IMR-90 (cell line): ENCODE data around the gene CFAP52. TPM values are rescaled to one million over a fixed set of nuclear protein-coding genes. Genes with fewer than 3 reads are reported as not detected.

Experiments
- ATAC-seq: fragments of 200-7000 bp; cut with Tn5 transposase; 2 replicates; pipeline ENCODE4 v1.9.1; 2020; ENCODE audit warnings: low read depth, mild to moderate bottlenecking, moderate library complexity
- BruUV-seq: library from RNA; stranded (reverse); fragments of 400-500 nt; replicated peaks from 2 replicates; lab custom pipeline; 2021; lab: Mats Ljungman, UMichigan
- CTCF ChIA-PET: fragments of 300-600 bp; formaldehyde crosslinking; extraction: SDS; loops from one replicate; lab custom pipeline; 2021; ENCODE audit warnings: antibody characterized with exemption; lab: Yijun Ruan, JAX
- POLR2A ChIA-PET: fragments of 300-600 bp; sonication (Branson Sonifier 250); formaldehyde crosslinking; loops from one replicate; lab custom pipeline; 2022; ENCODE audit warnings: antibody characterized with exemption; ENCODE audit not compliant: unreplicated experiment; lab: Charles Lee
- DNase-seq: peaks from one replicate; pipeline ENCODE4 v3.0.0; 2013
- H2AFZ ChIP-seq: replicated peaks from 2 replicates; pipeline ENCODE3; 2013; ENCODE audit warnings: low read length, mild to moderate bottlenecking; ENCODE audit not compliant: poor library complexity
- H2AK5ac ChIP-seq: 2 replicates; pipeline ENCODE4 v1.6.1; 2013; ENCODE audit warnings: low read depth, low read length, inconsistent platforms
- H2AK9ac ChIP-seq: replicated peaks from 2 replicates; pipeline ENCODE3; 2013; ENCODE audit warnings: mild to moderate bottlenecking, low read depth, low read length, moderate library complexity; ENCODE audit not compliant: poor library complexity
- H2BK120ac ChIP-seq: 2 replicates; pipeline ENCODE4 v1.6.1; 2013; ENCODE audit warnings: low read depth, low read length, inconsistent platforms
- H2BK15ac ChIP-seq: 3 replicates; pipeline ENCODE4 v1.6.1; 2013; ENCODE audit warnings: low read depth, low read length, inconsistent platforms
- H2BK20ac ChIP-seq: 2 replicates; pipeline ENCODE4 v1.6.1; 2013; ENCODE audit warnings: low read depth, mild to moderate bottlenecking, inconsistent platforms, low read length, moderate library complexity
- H2BK5ac ChIP-seq: 2 replicates; pipeline ENCODE4 v1.6.1; 2013; ENCODE audit warnings: mild to moderate bottlenecking, low read depth, low read length, inconsistent platforms; ENCODE audit not compliant: poor library complexity, severe bottlenecking
- H3K14ac ChIP-seq: replicated peaks from 2 replicates; pipeline ENCODE4 v1.6.1; 2013; ENCODE audit warnings: low read depth, low read length, inconsistent platforms
- H3K18ac ChIP-seq: 2 replicates; pipeline ENCODE4 v1.6.1; 2013; ENCODE audit warnings: low read depth, low read length, control low read depth
- H3K23ac ChIP-seq: 2 replicates; pipeline ENCODE4 v1.6.1; 2013; ENCODE audit warnings: low read depth, low read length, inconsistent platforms
- H3K27ac ChIP-seq: 2 replicates; pipeline ENCODE4 v1.5.1; 2013; ENCODE audit warnings: mild to moderate bottlenecking, control low read depth, low read length; ENCODE audit not compliant: insufficient read depth
- H3K27me3 ChIP-seq: 2 replicates; pipeline ENCODE4 v1.6.1; 2013; ENCODE audit warnings: low read length; ENCODE audit not compliant: control insufficient read depth, insufficient read depth
- H3K36me3 ChIP-seq: 2 replicates; pipeline ENCODE4 v1.6.1; 2013; ENCODE audit warnings: low read length, mixed read lengths; ENCODE audit not compliant: control insufficient read depth, insufficient read depth
- H3K4ac ChIP-seq: 2 replicates; pipeline ENCODE4 v1.6.1; 2013; ENCODE audit warnings: low read depth, low read length, inconsistent platforms
- H3K4me1 ChIP-seq: 2 replicates; pipeline ENCODE4 v1.6.1; 2013; ENCODE audit warnings: low read length, mixed read lengths; ENCODE audit not compliant: control insufficient read depth, insufficient read depth
- H3K4me2 ChIP-seq: 2 replicates; pipeline ENCODE4 v1.6.1; 2013; ENCODE audit warnings: low read depth, mild to moderate bottlenecking, control low read depth, low read length, moderate library complexity
- H3K4me3 ChIP-seq: 2 replicates; pipeline ENCODE4 v1.5.1; 2013; ENCODE audit warnings: low read depth, mild to moderate bottlenecking, control low read depth, low read length, moderate library complexity; ENCODE audit not compliant: insufficient read depth
- H3K56ac ChIP-seq: 2 replicates; pipeline ENCODE4 v1.6.1; 2013; ENCODE audit warnings: low read length, inconsistent platforms; ENCODE audit not compliant: insufficient read depth; ENCODE audit errors: extremely low read depth
- H3K79me1 ChIP-seq, 2 experiments: 2 replicates each; pipeline ENCODE4 v1.6.1; 2013; ENCODE audit warnings: low read length in 2 of 2, inconsistent platforms in 1 of 2, low read depth in 1 of 2
- H3K9ac ChIP-seq: 2 replicates; pipeline ENCODE4 v1.6.1; 2013; ENCODE audit warnings: low read depth, low read length, control low read depth
- H3K9me1 ChIP-seq: 2 replicates; pipeline ENCODE4 v1.6.1; 2013; ENCODE audit warnings: low read length, inconsistent platforms; ENCODE audit not compliant: insufficient read depth
- H3K9me3 ChIP-seq: 2 replicates; pipeline ENCODE4 v1.6.1; 2013; ENCODE audit warnings: low read length; ENCODE audit not compliant: control insufficient read depth, insufficient read depth
- H4K20me1 ChIP-seq: 2 replicates; pipeline ENCODE4 v1.6.1; 2013; ENCODE audit warnings: low read length, inconsistent platforms; ENCODE audit not compliant: insufficient read depth
- H4K5ac ChIP-seq: 2 replicates; pipeline ENCODE4 v1.6.1; 2013; ENCODE audit warnings: mild to moderate bottlenecking, low read depth, low read length, control low read depth
- H4K8ac ChIP-seq, 2 experiments: 2 replicates each; pipeline ENCODE4 v1.6.1; 2013; ENCODE audit warnings: low read depth in 2 of 2, low read length in 2 of 2, control low read depth in 1 of 2, inconsistent platforms in 1 of 2
- H4K91ac ChIP-seq: 2 replicates; pipeline ENCODE4 v1.6.1; 2013; ENCODE audit warnings: low read depth, low read length, inconsistent platforms; ENCODE audit not compliant: insufficient read depth
- BHLHE40 ChIP-seq: fragments of 150-350 bp; IDR thresholded peaks from 2 replicates; pipeline ENCODE4 v1.6.1; 2016; ENCODE audit warnings: mild to moderate bottlenecking, low read depth, low read length
- CHD1 ChIP-seq: IDR thresholded peaks from 2 replicates; pipeline ENCODE4 v1.6.1; 2012; ENCODE audit warnings: low read depth, low read length, improper control_type of control experiment
- ELK1 ChIP-seq: fragments of 150-350 bp; IDR thresholded peaks from 2 replicates; pipeline ENCODE4 v1.6.1; 2016; ENCODE audit warnings: low read depth, mild to moderate bottlenecking, low read length, moderate library complexity, borderline replicate concordance
- FOS ChIP-seq: fragments of 150-350 bp; IDR thresholded peaks from 2 replicates; pipeline ENCODE4 v1.6.1; 2016; ENCODE audit warnings: low read depth, low read length
- MAFK ChIP-seq: IDR thresholded peaks from 2 replicates; pipeline ENCODE4 v1.6.1; 2012; ENCODE audit warnings: low read depth, low read length, improper control_type of control experiment
- MAZ ChIP-seq: IDR thresholded peaks from 2 replicates; pipeline ENCODE4 v1.6.1; 2012; ENCODE audit warnings: low read depth, mild to moderate bottlenecking, low read length, improper control_type of control experiment, moderate library complexity, borderline replicate concordance
- POLR2A ChIP-seq: IDR thresholded peaks from 2 replicates; pipeline ENCODE4 v1.6.1; 2012; ENCODE audit warnings: mild to moderate bottlenecking, low read depth, low read length
- RAD21 ChIP-seq: IDR thresholded peaks from 2 replicates; pipeline ENCODE4 v1.6.1; 2012; ENCODE audit warnings: low read length, improper control_type of control experiment
- USF2 ChIP-seq: fragments of 150-350 bp; IDR thresholded peaks from 2 replicates; pipeline ENCODE4 v1.6.1; 2017; ENCODE audit warnings: mild to moderate bottlenecking, antibody characterized with exemption, low read length, low read depth
- WGBS, 2 experiments: methylation state at CpG; one replicate each; pipeline versions ENCODE4 v1.1.5 to v1.1.7; 2013; ENCODE audit warnings: missing lambda C conversion rate in 2 of 2; ENCODE audit not compliant: insufficient read length in 1 of 2; ENCODE audit errors: extremely low coverage in 2 of 2; 5-methylcytosine and 5-hydroxymethylcytosine counted together
- dilution Hi-C: fragments of 300-500 bp; cut with HindIII; formaldehyde crosslinking; loops from one replicate; pipeline ENCODE4 v1.14.3; 2018; ENCODE audit warnings: low sequenced_read_pairs; ENCODE audit not compliant: unreplicated experiment
- in situ Hi-C: fragments of 300-500 bp; cut with MboI; formaldehyde crosslinking; loops from 3 replicates; pipeline ENCODE4 v1.14.3; 2019; ENCODE audit warnings: low sequenced_read_pairs, inconsistent platforms, mixed read lengths
- intact Hi-C: fragments of 100-400 bp; cut with micrococcal nuclease; formaldehyde crosslinking; loops from 2 replicates; pipeline ENCODE4 v1.10.0; 2022
- polyA plus RNA-seq, 3 experiments: library from polyadenylated mRNA; depleted of rRNA; stranded (reverse); fragments of >200 nt; gene quantifications; 2 replicates each; pipeline ENCODE4 v1.2.3, GENCODE V29; 2012; ENCODE audit warnings: low replicate concordance in 1 of 3
- total RNA-seq: library from RNA; depleted of rRNA; stranded (reverse); fragments of >200 nt; gene quantifications from 2 replicates; pipeline ENCODE4 v1.2.3, GENCODE V29; 2012
- TF ChIP-seq, protein P1 (sequence below): conservative IDR thresholded peaks from 2 replicates; pipeline ENCODE4 v1.5.1; 2012; ENCODE audit warnings: mild to moderate bottlenecking, low read depth, low read length, improper control_type of control experiment

Gene CFAP52
- total and polyA plus RNA-seq, 2 of the 4 experiments (the other 2 are of a cell fraction) = 0.22 TPM; not detected in 1

DNA sequence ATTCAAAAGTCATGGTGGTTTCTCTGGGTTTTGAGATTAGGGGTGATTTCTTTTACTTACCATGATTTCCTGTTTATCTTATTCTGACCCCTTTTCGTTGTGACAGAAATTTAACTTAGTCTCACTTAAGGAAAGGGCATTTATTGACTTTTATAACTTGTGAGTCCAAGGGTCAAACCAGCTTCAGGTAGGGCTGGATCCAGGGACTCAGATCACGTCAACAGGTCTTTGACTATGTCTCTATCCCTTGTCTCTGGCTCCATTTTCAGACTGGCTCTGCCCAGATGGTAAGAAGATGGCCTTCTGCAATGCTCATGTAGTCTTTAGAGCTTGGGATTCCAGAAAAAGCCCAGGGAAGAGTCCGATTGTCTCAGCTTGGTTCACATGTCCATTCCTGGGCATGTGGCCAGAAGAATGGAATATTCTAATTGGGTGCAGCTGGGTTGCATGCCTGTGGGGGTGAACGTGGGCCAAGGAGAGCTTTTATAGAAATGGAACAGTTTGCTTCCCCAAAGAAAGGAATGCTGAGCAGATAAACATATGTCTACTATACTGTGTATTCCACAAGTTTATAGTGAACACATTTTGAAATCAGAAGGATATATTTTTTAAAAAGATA, 82.3 kb downstream of the CFAP52 start:
- intact Hi-C loops = no loop called here
- dilution Hi-C loops = no loop called here
- H2BK20ac ChIP-seq = no peak overlapping the region
- no peak overlapping the region for H4K8ac ChIP-seq
- no peak overlapping the region for H3K14ac ChIP-seq
- no peak overlapping the region for H3K4me3 ChIP-seq
- no CpG with 5 or more reads among the region's 4 CpGs for WGBS, 2 experiments
- no peak overlapping the region for H3K9ac ChIP-seq
- no peak for DNase-seq
- H3K23ac ChIP-seq = no peak overlapping the region
- H3K9me1 ChIP-seq = no peaks in the 10 kb centered on the region
- no peaks in the 10 kb centered on the region for H3K4me1 ChIP-seq
- no peak overlapping the region for H2BK5ac ChIP-seq
- H2BK15ac ChIP-seq = no peak overlapping the region
- TF ChIP-seq CHD1 (no peak), FOS (no peak), MAZ (no peak), ELK1 (no peak), BHLHE40 (no peak), POLR2A (no peak), USF2 (no peak), RAD21 (no peak), MAFK (no peak)
- TF ChIP-seq, protein P1, sequence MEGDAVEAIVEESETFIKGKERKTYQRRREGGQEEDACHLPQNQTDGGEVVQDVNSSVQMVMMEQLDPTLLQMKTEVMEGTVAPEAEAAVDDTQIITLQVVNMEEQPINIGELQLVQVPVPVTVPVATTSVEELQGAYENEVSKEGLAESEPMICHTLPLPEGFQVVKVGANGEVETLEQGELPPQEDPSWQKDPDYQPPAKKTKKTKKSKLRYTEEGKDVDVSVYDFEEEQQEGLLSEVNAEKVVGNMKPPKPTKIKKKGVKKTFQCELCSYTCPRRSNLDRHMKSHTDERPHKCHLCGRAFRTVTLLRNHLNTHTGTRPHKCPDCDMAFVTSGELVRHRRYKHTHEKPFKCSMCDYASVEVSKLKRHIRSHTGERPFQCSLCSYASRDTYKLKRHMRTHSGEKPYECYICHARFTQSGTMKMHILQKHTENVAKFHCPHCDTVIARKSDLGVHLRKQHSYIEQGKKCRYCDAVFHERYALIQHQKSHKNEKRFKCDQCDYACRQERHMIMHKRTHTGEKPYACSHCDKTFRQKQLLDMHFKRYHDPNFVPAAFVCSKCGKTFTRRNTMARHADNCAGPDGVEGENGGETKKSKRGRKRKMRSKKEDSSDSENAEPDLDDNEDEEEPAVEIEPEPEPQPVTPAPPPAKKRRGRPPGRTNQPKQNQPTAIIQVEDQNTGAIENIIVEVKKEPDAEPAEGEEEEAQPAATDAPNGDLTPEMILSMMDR = no peak
- H2AFZ ChIP-seq = no peak overlapping the region
- no peak overlapping the region for H2AK9ac ChIP-seq
- H2AK5ac ChIP-seq = no peak overlapping the region
- H3K27me3 ChIP-seq = no peaks in the 10 kb centered on the region
- H3K4ac ChIP-seq = no peak overlapping the region
- H3K18ac ChIP-seq = no peak overlapping the region
- peaks cover 8% of the 10 kb centered on the region for H3K9me3 ChIP-seq
- H4K20me1 ChIP-seq = no peaks in the 10 kb centered on the region
- H3K27ac ChIP-seq = no peak overlapping the region
- H4K5ac ChIP-seq = no peak overlapping the region
- BruUV-seq = no TSS peak
- H4K91ac ChIP-seq = no peak overlapping the region
- H3K36me3 ChIP-seq = no peaks in the 10 kb centered on the region
- no peak for ATAC-seq
- no peak overlapping the region for H2BK120ac ChIP-seq
- H3K56ac ChIP-seq = no peak overlapping the region
- CTCF ChIA-PET = no interaction called here
- POLR2A ChIA-PET = no interaction called here
- H3K4me2 ChIP-seq = no peak overlapping the region
- H3K79me1 ChIP-seq = no peaks in the 10 kb centered on the region
- in situ Hi-C loops = no loop called here
